Heart left ventricle (tissue), 16 donors: Measurements from ENCODE around the gene BRF1. TPM values are rescaled to one million over a fixed set of nuclear protein-coding genes. Genes with fewer than 3 reads are reported as not detected.

Source experiments
- ATAC-seq, 4 donors: fragments of 200-7000 bp; cut with Tn5 transposase; one replicate each; pipeline ENCODE4 v1.9.1; 2020 to 2022; ENCODE audit warnings: moderate library complexity in 4 of 4, mild to moderate bottlenecking in 3 of 4, moderate number of reproducible peaks in 1 of 4
- DNase-seq, 5 donors: peaks; one replicate each; pipeline ENCODE4 v3.0.0-alpha.2; 2020
- H3K27ac ChIP-seq, 12 donors: fragments of 200-600 bp; sonication (generic) in 4 of 12; one replicate each; pipeline versions ENCODE4 v1.5.0 to v1.8.0; 2016 to 2022; ENCODE audit warnings: mild to moderate bottlenecking in 2 of 12
- H3K27me3 ChIP-seq, 9 donors: fragments of 200-600 bp; sonication (generic) in 2 of 9; one replicate each; pipeline versions ENCODE4 v1.5.1 to v1.8.0; 2016 to 2022; ENCODE audit warnings: mild to moderate bottlenecking in 3 of 9
- H3K36me3 ChIP-seq, 9 donors: fragments of 200-600 bp; sonication (generic) in 2 of 9; one replicate each; pipeline versions ENCODE4 v1.5.0 to v1.8.0; 2018 to 2022; ENCODE audit warnings: mild to moderate bottlenecking in 2 of 9
- H3K4me1 ChIP-seq, 12 donors: fragments of 200-600 bp; sonication (generic) in 4 of 12; one replicate each; pipeline versions ENCODE4 v1.5.0 to v1.8.0; 2016 to 2022; ENCODE audit warnings: mild to moderate bottlenecking in 3 of 12
- H3K4me3 ChIP-seq, 12 donors: fragments of 200-600 bp; sonication (generic) in 4 of 12; one replicate each; pipeline versions ENCODE4 v1.5.0 to v1.8.0; 2017 to 2022; ENCODE audit warnings: mild to moderate bottlenecking in 9 of 12, moderate library complexity in 4 of 12
- H3K9me3 ChIP-seq, 12 donors: fragments of 200-600 bp; sonication (generic) in 4 of 12; one replicate each; pipeline versions ENCODE4 v1.5.0 to v1.8.0; 2016 to 2022; ENCODE audit warnings: mild to moderate bottlenecking in 1 of 12
- CTCF ChIP-seq, 12 donors: fragments of 200-600 bp; sonication (generic) in 4 of 12; IDR thresholded peaks; one replicate each; pipeline versions ENCODE4 v1.5.0 to v1.8.0; 2018 to 2022; ENCODE audit warnings: antibody characterized with exemption in 12 of 12, mild to moderate bottlenecking in 5 of 12
- POLR2A ChIP-seq, 2 donors: fragments of 450-650 bp; IDR thresholded peaks; one replicate each; pipeline ENCODE4 v1.6.1; 2017; ENCODE audit warnings: antibody characterized with exemption in 2 of 2, mild to moderate bottlenecking in 2 of 2, moderate library complexity in 2 of 2
- WGBS, 4 donors: extraction: QIAGEN DNeasy Blood & Tissue Kit in 2 of 4; methylation state at CpG; one replicate each; pipeline versions ENCODE4 v1.1.5 to v1.1.7; 2013 to 2018; 5-methylcytosine and 5-hydroxymethylcytosine counted together
- intact Hi-C, 10 donors: fragments of 100-400 bp; cut with DNase I; formaldehyde crosslinking; loops; one replicate each; pipeline versions ENCODE4 v1.11.1 to v1.14.2; 2022
- polyA plus RNA-seq, 2 donors: library from polyadenylated mRNA; stranded (reverse); fragments of 200-250 nt; gene quantifications; one replicate each; pipeline ENCODE4 v1.2.3, GENCODE V29; 2013
- total RNA-seq, 9 donors: library from RNA; depleted of rRNA in 2 of 9; stranded (reverse); fragments of >200 nt in 2 of 9; fragmentation: NEBNext Ultra II Directional in 3 of 9; extraction: Animal tissue kit (Norgen Biotek cat#: 25700) in 3 of 9; gene quantifications; one replicate each; pipeline versions ENCODE4 v1.1.0 to v1.2.4, GENCODE V29; 2016 to 2023
- donor health status: ischemic (EF 13 %, LVEDD 7.1; RV severe dilation, severe dysfunction).
- donor health status: healthy with polysubstance abuse.
- donor health status: DM: no; HTN: yes; CAD: no.
- donor health status: DM: no; HTN: no; CAD: no.
- donor health status: ischemic (EF 25% LVEDD 6.9; RV normal size, moderate dysfunction).
- donor health status: ischemic (EF 25% LVEDD 5.7; RV mildly dilated, moderate dysfunction).
- donor health status: healthy.
- donor health status: DM: yes; HTN: yes; CAD: no.
- donor health status: ischemic (EF 35%, LVEDD 5.7; RV mildly dilated, moderate dysfunction).
- donor health status: nonischemic (EF 11% LVEDD 7.7; RV severe dilation, severe dysfunction).
- donor health status: DM: yes; HTN: yes; CAD: no.
- donor health status: PGD.
- donor health status: ischemic (EF 29% LVEDD 5.4; RV normal size, mild dysfunction).
- donor health status: nonischemic (EF 23%, LVEDD 6.1; RV moderate dilation, normal function).

BRF1 gene
- total and polyA plus RNA-seq, 11 donors, result 13.3 to 25.3 (median 18.7) TPM

- Histone ChIP-seq H3K36me3 (no peaks in the 10 kb centered on the region), H3K27ac (peak overlapping the region in 11 of 12 donors; percentile 40 to 86 (median 75)), H3K9me3 (no peaks in the 10 kb centered on the region), H3K4me1 (peaks cover 0 to 41% (median 34%) of the 10 kb centered on the region in 12 donors), H3K4me3 (peak overlapping the region; percentile 67 to 97 (median 80)), H3K27me3 (no peaks in the 10 kb centered on the region)
- TF ChIP-seq POLR2A (IDR thresholded peaks at IDR 0.05) (no peak), CTCF (IDR thresholded peaks at IDR 0.05) (no peak)
- DNase-seq (no peak), ATAC-seq (peak in 3 of 4 donors; percentile 3 to 20 (median 3))
- 1 to 2% (median 1%) methylated on average over 25 to 54 of the region's 54 CpGs for WGBS, 4 donors
- intact Hi-C loops, result loop anchor here in 4 of 10 donors (2.0 to 5.0 kb wide), 2 partner anchors 14 to 37 kb away; partner anchors contain the start of gene BRF1 (in 1 of the 4)
Observed at GRCh38 chr14:105315211-105315721, 14.5 kb upstream of the BRF1 start.

- H3K36me3 ChIP-seq, result no peaks in the 10 kb centered on the region
- DNase-seq (peak; percentile 73 to 89 (median 82)), ATAC-seq (peak; percentile 59 to 90 (median 85))
- 0 to 1% (median 0%) methylated on average over 20 to 163 of the region's 163 CpGs for WGBS, 4 donors
- H3K9me3 ChIP-seq, result no peaks in the 10 kb centered on the region
- no peaks in the 10 kb centered on the region for H3K27me3 ChIP-seq
- intact Hi-C loops, result loop anchor here in 5 of 10 donors (2.0 to 5.0 kb wide), 3 partner anchors 14 to 178 kb away; partner anchors contain the start of genes BRF1 (in 1 of the 5) and TEDC1 (in 1 of the 5)
- TF ChIP-seq POLR2A (IDR thresholded peaks at IDR 0.05), result peak in 1 of 2 donors; percentile 33
- TF ChIP-seq CTCF (IDR thresholded peaks at IDR 0.05), result no peak
- peak within 1 kb of the TSS; percentile 54 to 99 (median 91) for H3K27ac ChIP-seq
- H3K4me3 ChIP-seq, result peak within 1 kb of the TSS; percentile 67 to 97 (median 80)
- peaks cover 0 to 41% (median 34%) of the 10 kb centered on the region in 12 donors for H3K4me1 ChIP-seq
Observed at GRCh38 chr14:105314287-105315200, 13.7 kb upstream of the BRF1 start, which contains the start of gene PACS2. Gene PACS2, plus strand, starts transcription at chr14:105314748. Its CDS starts 171 bp downstream, at chr14:105314919.

- Histone ChIP-seq H3K9me3 (no peaks in the 10 kb centered on the region), H3K27me3 (no peaks in the 10 kb centered on the region), H3K27ac (peak overlapping the region; percentile 54 to 99 (median 91)), H3K36me3 (no peaks in the 10 kb centered on the region), H3K4me1 (peaks cover 0 to 41% (median 34%) of the 10 kb centered on the region in 12 donors), H3K4me3 (peak overlapping the region; percentile 49 to 83 (median 65))
- TF ChIP-seq CTCF (IDR thresholded peaks at IDR 0.05) (no peak), POLR2A (IDR thresholded peaks at IDR 0.05) (no peak)
- ATAC-seq (peak in 3 of 4 donors; percentile 17 to 28 (median 23)), DNase-seq (peak in 2 of 5 donors; percentile 64 to 72)
- intact Hi-C loops, result loop anchor here in 2 of 10 donors (2.0 to 5.0 kb wide), 2 partner anchors 13 to 179 kb away; partner anchors contain the start of genes BRF1 (in 1 of the 2) and TEDC1 (in 1 of the 2)
- WGBS, 4 donors, result 19 to 67% (median 29%) methylated on average over 15 to 48 of the region's 48 CpGs
Observed at GRCh38 chr14:105313381-105314286, 12.8 kb upstream of the BRF1 start.
